Trophoblast cell (in vitro differentiated cells and primary cell): ENCODE results near the gene C14orf180.

Experiments used
- DNase-seq, 2 donors: peaks; one replicate each; pipeline ENCODE4 v3.0.0-alpha.2; 2016
- H2AFZ ChIP-seq: 2 replicates; pipeline ENCODE4 v1.6.1; 2013; ENCODE audit warnings: low read length, moderate library complexity, mild to moderate bottlenecking; ENCODE audit not compliant: insufficient read depth, poor library complexity
- H2AK5ac ChIP-seq: 2 replicates; pipeline ENCODE4 v1.6.1; 2013; ENCODE audit warnings: mild to moderate bottlenecking, low read length
- H2BK120ac ChIP-seq: 2 replicates; pipeline ENCODE4 v1.6.1; 2013; ENCODE audit warnings: low read length, mild to moderate bottlenecking, moderate library complexity; ENCODE audit not compliant: insufficient read depth, poor library complexity
- H2BK12ac ChIP-seq: 2 replicates; pipeline ENCODE4 v1.6.1; 2013; ENCODE audit warnings: mild to moderate bottlenecking, low read length, moderate library complexity
- H2BK5ac ChIP-seq: 2 replicates; pipeline ENCODE4 v1.6.1; 2013; ENCODE audit warnings: low read length, low read depth, moderate library complexity, mild to moderate bottlenecking; ENCODE audit not compliant: poor library complexity
- H3K14ac ChIP-seq: 2 replicates; pipeline ENCODE4 v1.6.1; 2013; ENCODE audit warnings: mild to moderate bottlenecking, low read length
- H3K18ac ChIP-seq: 2 replicates; pipeline ENCODE4 v1.6.1; 2013; ENCODE audit warnings: mild to moderate bottlenecking, low read length
- H3K23ac ChIP-seq: 2 replicates; pipeline ENCODE4 v1.6.1; 2013; ENCODE audit warnings: low read length
- H3K27ac ChIP-seq: 2 replicates; pipeline ENCODE4 v1.5.1; 2013; ENCODE audit warnings: low read depth, mild to moderate bottlenecking, inconsistent platforms, low read length, moderate library complexity
- H3K27me3 ChIP-seq: 2 replicates; pipeline ENCODE4 v1.6.1; 2013; ENCODE audit warnings: inconsistent platforms, mild to moderate bottlenecking, low read length, moderate library complexity; ENCODE audit not compliant: insufficient read depth
- H3K36me3 ChIP-seq, 2 experiments: 1 replicate in 1 of 2; 2 replicates in 1 of 2; pipeline ENCODE4 v1.6.1; 2013; ENCODE audit warnings: low read length in 2 of 2, mild to moderate bottlenecking in 2 of 2, moderate library complexity in 1 of 2; ENCODE audit not compliant: insufficient read depth in 2 of 2, control insufficient read depth in 1 of 2
- H3K4ac ChIP-seq: 2 replicates; pipeline ENCODE4 v1.6.1; 2013; ENCODE audit warnings: low read depth, mild to moderate bottlenecking, low read length, moderate library complexity
- H3K4me1 ChIP-seq, 2 experiments: 1 replicate in 1 of 2; 2 replicates in 1 of 2; pipeline ENCODE4 v1.6.1; 2013; ENCODE audit warnings: low read length in 2 of 2, mild to moderate bottlenecking in 2 of 2, moderate library complexity in 1 of 2; ENCODE audit not compliant: insufficient read depth in 2 of 2, control insufficient read depth in 1 of 2
- H3K4me2 ChIP-seq: 2 replicates; pipeline ENCODE4 v1.6.1; 2013; ENCODE audit warnings: inconsistent platforms, mild to moderate bottlenecking, low read length, moderate library complexity
- H3K4me3 ChIP-seq: 2 replicates; pipeline ENCODE4 v1.5.1; 2013; ENCODE audit warnings: mild to moderate bottlenecking, low read depth, low read length, inconsistent platforms
- H3K79me1 ChIP-seq: one replicate; pipeline ENCODE4 v1.6.1; 2013; ENCODE audit warnings: low read length
- H3K79me2 ChIP-seq: 2 replicates; pipeline ENCODE4 v1.6.1; 2013; ENCODE audit warnings: low read length, mild to moderate bottlenecking; ENCODE audit not compliant: control insufficient read depth, insufficient read depth, poor library complexity
- H3K9ac ChIP-seq: 2 replicates; pipeline ENCODE4 v1.6.1; 2013; ENCODE audit warnings: mild to moderate bottlenecking, low read length
- H3K9me3 ChIP-seq: 2 replicates; pipeline ENCODE4 v1.6.1; 2013; ENCODE audit warnings: low read depth, mild to moderate bottlenecking, control low read depth, inconsistent platforms, low read length; ENCODE audit not compliant: insufficient read depth
- H4K12ac ChIP-seq: 2 replicates; pipeline ENCODE4 v1.6.1; 2013; ENCODE audit warnings: low read depth, mild to moderate bottlenecking, low read length, moderate library complexity
- H4K8ac ChIP-seq: 2 replicates; pipeline ENCODE4 v1.6.1; 2013; ENCODE audit warnings: low read depth, mild to moderate bottlenecking, low read length, moderate library complexity
- H4K91ac ChIP-seq: one replicate; pipeline ENCODE4 v1.6.1; 2013; ENCODE audit warnings: low read depth, mild to moderate bottlenecking, low read length, moderate library complexity
- WGBS: extraction: QIAGEN DNeasy Blood & Tissue Kit; methylation state at CpG from one replicate; pipeline ENCODE4 v1.1.7; 2013; ENCODE audit warnings: missing lambda C conversion rate; ENCODE audit not compliant: insufficient read length, insufficient coverage; ENCODE audit errors: extremely low coverage; 5-methylcytosine and 5-hydroxymethylcytosine counted together

C14orf180 gene

GRCh38 chr14:104624939-104625338, 45.4 kb downstream of the C14orf180 start:
- Histone ChIP-seq H3K9me3 (peaks cover 4% of the 10 kb centered on the region), H3K23ac (no peak overlapping the region), H4K8ac (no peak overlapping the region), H3K4ac (no peak overlapping the region), H2BK5ac (no peak overlapping the region), H3K4me3 (no peak overlapping the region), H3K4me1 (no peaks in the 10 kb centered on the region), H4K91ac (no peak overlapping the region), H3K18ac (no peak overlapping the region), H2BK12ac (no peak overlapping the region), H4K12ac (no peak overlapping the region), H3K27ac (no peak overlapping the region), H2AFZ (no peak overlapping the region), H3K14ac (no peak overlapping the region), H3K27me3 (no peaks in the 10 kb centered on the region), H3K9ac (no peak overlapping the region), H3K4me2 (no peak overlapping the region), H3K79me1 (no peaks in the 10 kb centered on the region), H2AK5ac (no peak overlapping the region), H3K36me3 (no peaks in the 10 kb centered on the region), H3K79me2 (no peaks in the 10 kb centered on the region), H2BK120ac (no peak overlapping the region)
- WGBS: no CpG with 5 or more reads among the region's 5 CpGs
- DNase-seq: no peak

- Histone ChIP-seq H3K4ac (no peak overlapping the region), H4K8ac (no peak overlapping the region), H3K79me2 (no peaks in the 10 kb centered on the region), H2BK5ac (no peak overlapping the region), H3K4me1 (no peaks in the 10 kb centered on the region), H2BK120ac (no peak overlapping the region), H3K4me3 (no peak overlapping the region), H3K18ac (no peak overlapping the region), H3K9ac (no peak overlapping the region), H2AK5ac (no peak overlapping the region), H3K4me2 (no peak overlapping the region), H4K12ac (no peak overlapping the region), H3K9me3 (no peaks in the 10 kb centered on the region), H3K36me3 (no peaks in the 10 kb centered on the region), H3K23ac (no peak overlapping the region), H2AFZ (no peak overlapping the region), H3K79me1 (no peaks in the 10 kb centered on the region), H2BK12ac (no peak overlapping the region), H4K91ac (no peak overlapping the region), H3K27me3 (no peaks in the 10 kb centered on the region), H3K27ac (no peak overlapping the region), H3K14ac (no peak overlapping the region)
- DNase-seq: no peak
- WGBS: no CpG with 5 or more reads among the region's 9 CpGs
These were observed 53.2 kb downstream of the C14orf180 start for GRCh38 chr14:104632781-104633180.

GRCh38 chr14:104633276-104634137, 53.9 kb downstream of the C14orf180 start:
- H2AK5ac ChIP-seq: no peak overlapping the region

GRCh38 chr14:104634138-104634760, 54.7 kb downstream of the C14orf180 start:
- H2AFZ ChIP-seq: no peak overlapping the region
- no CpG with 5 or more reads among the region's 20 CpGs for WGBS
- no peak overlapping the region for H3K18ac ChIP-seq
- no peak overlapping the region for H2BK5ac ChIP-seq
- no peak overlapping the region for H3K27ac ChIP-seq
- no peaks in the 10 kb centered on the region for H3K79me2 ChIP-seq
- no peak for DNase-seq
- no peak overlapping the region for H2AK5ac ChIP-seq
- H3K23ac ChIP-seq: no peak overlapping the region
- H3K4ac ChIP-seq: no peak overlapping the region
- H3K14ac ChIP-seq: no peak overlapping the region
- no peaks in the 10 kb centered on the region for H3K4me1 ChIP-seq
- no peak overlapping the region for H4K91ac ChIP-seq
- no peaks in the 10 kb centered on the region for H3K79me1 ChIP-seq
- H3K36me3 ChIP-seq: no peaks in the 10 kb centered on the region
- peak overlapping the region; percentile 7 for H4K12ac ChIP-seq
- no peak overlapping the region for H4K8ac ChIP-seq
- no peak overlapping the region for H3K9ac ChIP-seq
- H3K27me3 ChIP-seq: no peaks in the 10 kb centered on the region
- no peak overlapping the region for H3K4me3 ChIP-seq
- no peak overlapping the region for H2BK120ac ChIP-seq
- no peak overlapping the region for H2BK12ac ChIP-seq
- no peaks in the 10 kb centered on the region for H3K9me3 ChIP-seq
- no peak overlapping the region for H3K4me2 ChIP-seq

More at GRCh38 chr14:104633276-104634137, 53.9 kb downstream of the C14orf180 start:
- H3K4me1 ChIP-seq: no peaks in the 10 kb centered on the region
- no peak overlapping the region for H3K4ac ChIP-seq
- H2BK12ac ChIP-seq: no peak overlapping the region
- H3K79me2 ChIP-seq: no peaks in the 10 kb centered on the region
- no peaks in the 10 kb centered on the region for H3K79me1 ChIP-seq
- no peak overlapping the region for H3K18ac ChIP-seq
- H4K91ac ChIP-seq: no peak overlapping the region
- H3K23ac ChIP-seq: no peak overlapping the region
- H2BK120ac ChIP-seq: no peak overlapping the region
- no peak overlapping the region for H3K27ac ChIP-seq
- no peaks in the 10 kb centered on the region for H3K27me3 ChIP-seq
- no peak overlapping the region for H2AFZ ChIP-seq
- no peak overlapping the region for H2BK5ac ChIP-seq
- no peaks in the 10 kb centered on the region for H3K9me3 ChIP-seq
- no peak overlapping the region for H3K14ac ChIP-seq
- WGBS: no CpG with 5 or more reads among the region's 24 CpGs
- no peak overlapping the region for H4K12ac ChIP-seq
- H3K36me3 ChIP-seq: no peaks in the 10 kb centered on the region
- DNase-seq: no peak
- H4K8ac ChIP-seq: no peak overlapping the region
- H3K9ac ChIP-seq: no peak overlapping the region
- no peak overlapping the region for H3K4me2 ChIP-seq
- no peak overlapping the region for H3K4me3 ChIP-seq
